Stimulated activated CD4-positive, alpha-beta T cell treated with anti-CD3 and anti-CD28 coated beads, Interleukin-12 subunit alpha, Interleukin-12 subunit beta, amount 100 ng/mL, for 48 hours (primary cell): ENCODE results near the gene RPL15.

Experiments used
- DNase-seq, 3 donors: peaks; one replicate each; pipeline ENCODE4 v3.0.0-alpha.2; 2020; ENCODE audit warnings: low read depth in 2 of 3, low spot score in 1 of 3

Gene RPL15

GRCh38 chr3:23928524-23928923 is 11.6 kb downstream of the RPL15 start:
- DNase-seq: no peak

- no peak for DNase-seq
Observed at GRCh38 chr3:23931597-23931996, 14.7 kb downstream of the RPL15 start.

DNA sequence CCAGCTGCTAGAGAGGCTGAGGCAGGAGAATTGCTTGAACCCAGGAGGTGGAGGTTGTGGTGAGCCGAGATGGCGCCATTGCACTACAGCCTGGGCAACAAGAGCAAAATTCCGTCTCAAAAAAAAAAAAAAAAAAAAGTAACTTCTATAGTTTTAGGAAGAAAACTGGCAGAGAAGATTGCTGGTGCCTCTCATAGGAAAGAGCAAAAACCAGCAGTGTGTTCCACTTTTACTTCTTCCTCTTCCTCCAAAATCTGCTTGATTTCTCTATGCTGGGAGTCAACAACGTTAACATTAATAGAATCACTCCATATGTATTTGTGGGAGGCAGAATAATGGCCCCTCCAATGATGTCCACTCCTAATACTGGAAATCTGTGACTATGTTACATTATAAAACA is 15.6 kb downstream of the RPL15 start:
- DNase-seq: no peak

- DNase-seq: no peak
Observed at GRCh38 chr3:23934253-23934652, 17.3 kb downstream of the RPL15 start.

DNA sequence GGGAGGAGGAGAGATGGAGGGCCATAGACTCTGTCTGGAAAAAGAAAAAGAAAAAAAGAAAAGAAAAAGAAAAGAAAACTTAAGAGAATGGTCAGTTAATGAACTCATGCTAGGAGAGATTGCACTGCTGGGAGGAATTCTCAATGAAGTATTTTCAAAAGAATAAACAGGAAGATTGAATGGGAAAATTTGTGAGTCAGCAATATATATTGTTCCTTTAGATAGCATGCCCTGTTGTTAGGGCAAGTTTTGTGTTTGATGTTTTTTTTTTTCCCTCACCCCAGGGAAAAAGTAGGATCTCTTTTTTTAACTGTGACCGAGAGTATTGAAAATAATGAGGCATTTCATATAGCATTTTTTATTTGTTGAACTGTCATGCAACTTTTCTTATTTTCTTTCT is 20.4 kb downstream of the RPL15 start:
- no peak for DNase-seq

DNA sequence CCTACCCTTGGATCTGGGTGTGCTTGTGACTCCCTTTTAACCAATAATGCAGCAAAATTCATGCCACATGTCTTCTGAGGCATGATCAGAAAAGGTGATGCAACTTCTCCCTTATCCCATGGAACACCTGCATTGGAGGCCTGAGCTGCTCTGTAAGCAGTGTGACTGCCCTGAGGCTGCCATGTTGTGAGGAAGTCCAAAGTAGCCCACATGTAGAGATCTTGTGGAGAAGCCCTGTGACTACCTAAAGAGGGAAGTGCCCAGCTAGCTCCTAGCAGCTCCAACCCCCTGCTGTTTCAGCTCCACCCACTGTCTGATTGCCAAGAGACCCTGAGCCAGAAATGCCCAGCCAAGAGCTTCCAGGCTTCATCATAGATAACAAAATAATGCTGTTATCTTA is 21.8 kb downstream of the RPL15 start:
- DNase-seq: no peak

DNA sequence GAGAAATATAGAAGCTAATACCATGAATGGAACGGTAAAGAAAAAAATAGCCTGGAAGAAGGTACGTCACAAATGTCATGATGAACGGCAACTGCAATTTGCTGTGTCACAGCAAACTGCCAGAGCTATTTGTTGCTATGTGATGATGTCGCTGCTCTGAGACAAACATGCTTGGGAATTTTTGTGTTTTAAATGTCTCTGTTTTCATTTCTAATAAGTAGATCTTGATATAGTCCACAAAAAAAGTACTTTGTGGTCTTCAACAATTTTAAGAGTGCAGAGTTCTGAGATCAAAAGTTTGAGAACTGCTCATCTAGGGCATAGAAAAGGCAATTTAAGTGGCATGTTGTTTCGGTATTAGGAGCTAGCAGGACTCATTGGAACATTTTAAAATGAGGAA is 23.8 kb downstream of the RPL15 start:
- no peak for DNase-seq

- DNase-seq: no peak
Observed at GRCh38 chr3:23941440-23941839, 24.5 kb downstream of the RPL15 start.

- no peak for DNase-seq
Observed at GRCh38 chr3:23942546-23942945, 25.6 kb downstream of the RPL15 start.

GRCh38 chr3:23944007-23944783 is 27.3 kb downstream of the RPL15 start:
- DNase-seq: no peak

DNA sequence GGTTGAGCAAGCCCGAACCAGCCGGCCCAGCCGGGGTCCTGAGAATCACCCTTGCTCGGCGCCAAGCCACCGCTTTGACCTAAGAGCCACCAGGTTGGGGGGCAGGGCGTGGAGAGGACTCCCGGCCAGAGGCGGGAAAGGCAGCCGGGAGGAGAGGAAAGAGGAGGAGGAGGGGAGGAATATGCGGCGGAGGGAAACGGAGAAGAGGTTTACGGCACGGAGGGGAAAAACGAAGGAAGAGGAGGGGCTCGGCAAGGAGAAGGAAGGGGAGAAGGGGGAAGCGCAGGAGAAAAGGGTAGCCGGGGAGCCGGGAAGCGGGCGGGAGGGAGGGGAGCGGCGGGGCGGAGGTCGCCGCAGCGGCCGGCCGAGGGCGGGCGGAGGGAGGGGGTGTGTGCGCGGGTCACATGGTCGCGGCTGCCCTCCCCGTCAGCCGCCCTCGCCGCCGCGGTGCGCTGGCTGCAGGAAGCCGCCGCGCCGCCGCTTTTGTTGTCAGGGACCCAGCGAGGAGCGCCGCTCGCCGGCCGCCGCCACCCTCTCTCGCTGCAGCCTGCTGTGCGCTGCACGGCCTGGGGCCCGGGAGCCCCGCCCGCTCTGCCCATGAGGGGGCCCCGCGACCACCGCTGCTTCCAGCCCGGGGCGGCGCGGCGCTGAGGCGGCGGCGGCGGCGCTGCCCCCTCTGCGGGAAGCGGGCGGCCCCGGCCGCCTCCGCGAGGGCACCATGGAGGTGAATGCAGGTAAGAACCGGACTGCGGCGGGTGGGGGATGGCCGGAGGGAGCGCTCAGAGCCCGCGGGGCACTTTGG is 28.1 kb downstream of the RPL15 start, which contains the start of gene NR1D2:
Gene NR1D2 (plus strand): TSS at position 426 of the 802 bp plus-strand sequence. CDS start 293 bp downstream, at position 719.
- DNase-seq: peak; percentile 34 to 76 (median 43)

DNA sequence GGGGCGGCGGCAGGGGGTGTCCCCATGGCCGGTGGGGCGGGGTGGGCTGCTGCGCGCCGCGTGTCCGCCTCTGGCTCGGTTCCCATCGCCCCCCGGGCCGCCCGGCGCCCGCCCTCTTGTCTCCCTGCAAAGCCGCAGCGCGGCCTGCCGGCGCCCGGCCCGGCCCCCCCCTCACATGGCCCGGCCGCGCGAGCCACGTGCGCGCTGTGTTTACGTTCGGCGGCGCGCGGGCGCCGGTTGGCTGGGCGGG is 28.7 kb downstream of the RPL15 start:
- DNase-seq: no peak

GRCh38 chr3:23945913-23946687 is 29.2 kb downstream of the RPL15 start:
- peak; percentile 92 to 97 (median 92) for DNase-seq

DNA sequence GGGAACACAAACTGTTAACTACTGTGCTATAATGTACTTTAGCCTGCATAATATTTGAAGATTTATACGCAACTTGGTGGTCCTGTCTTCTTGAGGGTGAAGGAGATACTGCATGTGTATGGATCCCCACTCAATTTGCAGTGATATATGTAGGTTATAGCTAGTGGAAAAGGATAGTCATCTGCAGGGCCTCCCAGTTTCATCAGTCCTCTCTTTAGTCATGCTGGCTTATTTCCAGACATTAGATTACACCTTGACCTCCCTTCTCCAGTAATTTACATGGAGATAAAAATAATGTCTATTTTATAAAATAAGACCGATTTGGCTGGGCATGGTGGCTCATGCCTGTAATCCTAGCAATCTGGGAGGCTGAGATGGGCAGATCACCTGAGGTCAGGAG is 31.8 kb downstream of the RPL15 start:
- DNase-seq: no peak

GRCh38 chr3:23949784-23950183 is 32.9 kb downstream of the RPL15 start:
- no peak for DNase-seq

- no peak for DNase-seq
Observed at GRCh38 chr3:23950293-23950692, 33.4 kb downstream of the RPL15 start.

DNA sequence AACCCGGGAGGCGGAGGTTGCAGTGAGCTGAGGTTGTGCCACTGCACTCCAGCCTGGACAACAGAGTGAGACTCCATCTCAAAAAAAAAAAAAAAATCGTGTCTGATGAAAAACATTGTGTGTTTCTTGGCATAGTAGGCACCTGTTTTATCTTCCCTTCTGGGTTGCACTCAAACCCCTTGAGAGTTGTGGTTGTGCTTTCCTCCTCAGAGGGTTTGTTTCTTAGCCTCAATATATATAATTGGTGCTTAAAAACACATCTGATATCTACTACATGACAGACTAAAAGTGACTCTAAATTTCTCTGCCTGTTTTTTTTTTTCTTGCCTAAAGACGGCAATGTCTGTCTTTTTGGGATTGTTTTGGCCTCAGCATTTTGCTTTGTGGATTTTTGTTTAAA is 35.7 kb downstream of the RPL15 start:
- DNase-seq: no peak

GRCh38 chr3:23953523-23953922 is 36.6 kb downstream of the RPL15 start:
- no peak for DNase-seq

DNA sequence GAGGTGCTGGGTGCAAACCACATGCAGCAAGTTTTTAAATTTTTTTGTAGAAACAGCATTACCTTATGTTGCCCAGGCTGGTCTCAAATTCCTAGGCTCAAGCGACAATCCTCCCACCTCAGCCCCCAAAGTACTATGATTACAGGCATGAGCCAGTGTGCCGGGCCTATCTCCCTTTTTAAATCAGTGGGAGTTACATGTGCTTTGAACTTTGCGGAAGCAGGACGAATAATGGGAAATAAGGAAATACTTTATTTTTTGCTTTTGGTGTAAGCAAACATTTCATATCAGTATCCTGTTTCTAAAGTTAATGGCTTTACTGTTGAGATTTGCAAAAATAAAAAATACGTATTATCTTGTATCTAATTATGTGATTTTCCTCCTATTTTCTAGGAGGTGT is 37.2 kb downstream of the RPL15 start:
- DNase-seq: no peak

DNA sequence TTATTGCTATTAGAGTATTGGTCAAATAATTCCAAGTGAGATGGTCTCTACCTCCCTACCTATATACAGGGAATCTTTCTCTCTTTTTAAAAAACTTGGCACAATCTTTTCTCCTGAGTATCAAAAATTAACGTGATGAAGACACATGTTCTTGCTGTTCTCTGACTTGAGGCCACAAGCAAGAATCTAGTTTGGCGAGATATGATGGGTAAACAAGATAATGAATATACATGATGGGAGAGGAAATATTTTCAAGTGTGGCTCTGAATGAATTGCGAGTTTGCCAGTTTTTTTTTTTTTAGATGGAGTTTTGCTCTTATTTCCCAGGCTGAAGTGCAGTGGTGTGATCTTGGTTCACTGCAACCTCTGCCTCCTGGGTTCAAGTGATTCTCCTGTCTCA is 39.8 kb downstream of the RPL15 start:
- no peak for DNase-seq

- no peak for DNase-seq
Observed at GRCh38 chr3:23959135-23959900, 42.4 kb downstream of the RPL15 start.
